ENCODE data around the gene HOXB9. TPM values are rescaled to one million over a fixed set of nuclear protein-coding genes. Genes with fewer than 3 reads are reported as not detected.

Gene HOXB9
- total RNA-seq, 1 donor from 2014 or later, result 0.13 TPM

DNA sequence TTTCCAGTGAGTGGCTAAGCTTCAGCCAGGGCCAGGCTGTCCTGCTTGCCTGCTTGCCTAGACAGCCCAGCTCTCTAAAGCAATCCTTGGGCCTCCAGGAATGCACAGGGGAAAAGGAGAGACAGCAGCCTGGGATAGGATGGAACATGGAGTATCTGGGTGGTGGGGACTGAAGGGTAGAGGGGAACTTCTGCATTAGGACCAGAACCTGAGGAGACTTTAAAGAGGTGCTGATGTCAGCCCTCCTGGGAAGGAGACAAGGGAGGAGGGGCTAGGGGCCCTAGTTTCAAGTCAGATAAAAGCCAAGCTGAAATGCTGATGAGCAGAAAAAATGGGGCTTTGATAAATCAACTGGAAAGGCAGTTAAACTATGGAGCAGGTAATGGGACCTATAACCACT is 17.1 kb downstream of the HOXB9 start:
- H3K27ac Mint-ChIP-seq, result no peak overlapping the region
- peak overlapping the region; percentile 36 for H3K4me3 Mint-ChIP-seq
- no peaks in the 10 kb centered on the region for H3K9me3 Mint-ChIP-seq
- TF ChIP-seq, protein P1, sequence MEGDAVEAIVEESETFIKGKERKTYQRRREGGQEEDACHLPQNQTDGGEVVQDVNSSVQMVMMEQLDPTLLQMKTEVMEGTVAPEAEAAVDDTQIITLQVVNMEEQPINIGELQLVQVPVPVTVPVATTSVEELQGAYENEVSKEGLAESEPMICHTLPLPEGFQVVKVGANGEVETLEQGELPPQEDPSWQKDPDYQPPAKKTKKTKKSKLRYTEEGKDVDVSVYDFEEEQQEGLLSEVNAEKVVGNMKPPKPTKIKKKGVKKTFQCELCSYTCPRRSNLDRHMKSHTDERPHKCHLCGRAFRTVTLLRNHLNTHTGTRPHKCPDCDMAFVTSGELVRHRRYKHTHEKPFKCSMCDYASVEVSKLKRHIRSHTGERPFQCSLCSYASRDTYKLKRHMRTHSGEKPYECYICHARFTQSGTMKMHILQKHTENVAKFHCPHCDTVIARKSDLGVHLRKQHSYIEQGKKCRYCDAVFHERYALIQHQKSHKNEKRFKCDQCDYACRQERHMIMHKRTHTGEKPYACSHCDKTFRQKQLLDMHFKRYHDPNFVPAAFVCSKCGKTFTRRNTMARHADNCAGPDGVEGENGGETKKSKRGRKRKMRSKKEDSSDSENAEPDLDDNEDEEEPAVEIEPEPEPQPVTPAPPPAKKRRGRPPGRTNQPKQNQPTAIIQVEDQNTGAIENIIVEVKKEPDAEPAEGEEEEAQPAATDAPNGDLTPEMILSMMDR (IDR thresholded peaks at IDR 0.05), result no peak
- H3K36me3 Mint-ChIP-seq (ENCODE audit: low read depth), result peaks cover 7% of the 10 kb centered on the region
- ATAC-seq (ENCODE audit: low read depth), result no peak
- ChIA-PET POLR2A (no interaction called here), CTCF (interaction anchor here (1.3 to 2.7 kb wide), 2 partner anchors 10 to 16 kb away, joined by 5 to 16 read pairs; partner anchors contain the start of gene HOXB5)
- H3K27me3 Mint-ChIP-seq, result peaks cover 44% of the 10 kb centered on the region
- intact Hi-C loops (cut with micrococcal nuclease), result no loop called here
- DNase-seq, result no peak
- H3K4me1 Mint-ChIP-seq, result peaks cover 33% of the 10 kb centered on the region

DNA sequence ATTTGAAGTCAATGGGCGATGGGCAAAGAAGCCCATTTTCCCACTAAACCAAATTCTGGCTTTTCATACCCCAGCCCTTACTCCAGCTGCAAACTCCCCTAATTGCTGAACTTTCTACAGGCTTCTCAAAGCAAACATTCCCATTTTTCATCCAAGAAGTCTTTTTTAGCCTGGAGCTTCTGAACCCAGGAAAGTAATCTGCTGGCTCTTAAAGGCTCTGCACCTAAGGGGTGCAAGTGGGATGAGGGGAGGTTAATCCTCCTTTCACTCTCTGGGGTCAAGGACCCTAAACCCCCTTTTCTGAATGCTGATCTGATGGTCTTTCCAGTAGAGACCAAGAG is 17.7 kb downstream of the HOXB9 start:
- POLR2A ChIA-PET, result no interaction called here
- DNase-seq (no peak), ATAC-seq (ENCODE audit: low read depth) (no peak)
- CTCF ChIA-PET, result interaction anchor here (1.3 to 2.7 kb wide), 2 partner anchors 11 to 15 kb away, joined by 5 to 16 read pairs; partner anchors contain the start of gene HOXB5
- Mint-ChIP-seq H3K27me3 (peaks cover 43% of the 10 kb centered on the region), H3K36me3 (ENCODE audit: low read depth) (peaks cover 7% of the 10 kb centered on the region), H3K4me3 (no peak overlapping the region), H3K9me3 (no peaks in the 10 kb centered on the region), H3K4me1 (peaks cover 28% of the 10 kb centered on the region), H3K27ac (no peak overlapping the region)
- TF ChIP-seq, protein P1 (IDR thresholded peaks at IDR 0.05), result no peak
- intact Hi-C loops (cut with micrococcal nuclease), result no loop called here

DNA sequence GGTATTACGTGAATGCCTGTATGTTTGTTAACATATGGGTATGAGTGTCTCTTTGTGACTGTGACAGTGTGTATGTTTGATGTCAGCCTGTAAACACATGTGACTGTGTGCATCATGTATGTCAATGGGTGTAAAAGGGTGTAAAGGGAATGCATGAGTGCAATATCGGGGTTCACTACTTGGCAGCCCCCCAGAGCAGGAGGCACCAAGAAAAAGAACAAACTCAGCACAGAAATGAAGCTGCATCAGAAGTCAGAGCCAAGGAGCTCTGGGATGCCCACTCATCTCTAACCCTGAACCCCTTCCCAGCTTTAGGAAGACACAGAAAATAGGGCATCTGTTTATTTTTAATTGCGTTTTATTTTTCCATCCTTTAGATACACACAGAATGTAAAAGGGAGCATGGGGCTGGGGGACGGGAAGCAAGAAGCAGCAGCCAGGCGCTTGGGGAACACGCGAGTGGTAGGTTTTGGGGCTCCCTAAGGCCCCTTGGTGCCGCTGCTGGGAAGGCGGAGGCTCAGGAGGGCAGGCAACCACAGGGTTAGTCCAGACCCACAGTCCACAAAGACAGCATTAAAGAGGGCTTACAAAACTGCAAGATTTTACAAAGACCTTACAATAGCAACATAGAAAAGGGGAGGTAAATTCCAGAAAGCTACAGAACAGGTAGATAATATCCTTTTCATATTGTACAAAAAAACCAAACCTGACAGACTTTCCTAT is 19.1 kb downstream of the HOXB9 start:
- H3K27me3 Mint-ChIP-seq, result peaks cover 49% of the 10 kb centered on the region
- intact Hi-C loops (cut with micrococcal nuclease), result no loop called here
- DNase-seq (no peak), ATAC-seq (ENCODE audit: low read depth) (no peak)
- TF ChIP-seq, protein P1 (IDR thresholded peaks at IDR 0.05), result no peak
- ChIA-PET POLR2A (interaction anchor here (0.5 kb wide), 1 partner anchor 659 kb away, joined by 3 read pairs; no protein-coding TSS in a partner anchor), CTCF (interaction anchor here (0.6 to 2.0 kb wide), 2 partner anchors 11 to 14 kb away, joined by 3 to 9 read pairs; no protein-coding TSS in a partner anchor)
- peaks cover 7% of the 10 kb centered on the region for H3K36me3 Mint-ChIP-seq (ENCODE audit: low read depth)
- H3K27ac Mint-ChIP-seq, result no peak overlapping the region
- no peak overlapping the region for H3K4me3 Mint-ChIP-seq
- no peaks in the 10 kb centered on the region for H3K9me3 Mint-ChIP-seq
- H3K4me1 Mint-ChIP-seq, result peaks cover 19% of the 10 kb centered on the region

DNA sequence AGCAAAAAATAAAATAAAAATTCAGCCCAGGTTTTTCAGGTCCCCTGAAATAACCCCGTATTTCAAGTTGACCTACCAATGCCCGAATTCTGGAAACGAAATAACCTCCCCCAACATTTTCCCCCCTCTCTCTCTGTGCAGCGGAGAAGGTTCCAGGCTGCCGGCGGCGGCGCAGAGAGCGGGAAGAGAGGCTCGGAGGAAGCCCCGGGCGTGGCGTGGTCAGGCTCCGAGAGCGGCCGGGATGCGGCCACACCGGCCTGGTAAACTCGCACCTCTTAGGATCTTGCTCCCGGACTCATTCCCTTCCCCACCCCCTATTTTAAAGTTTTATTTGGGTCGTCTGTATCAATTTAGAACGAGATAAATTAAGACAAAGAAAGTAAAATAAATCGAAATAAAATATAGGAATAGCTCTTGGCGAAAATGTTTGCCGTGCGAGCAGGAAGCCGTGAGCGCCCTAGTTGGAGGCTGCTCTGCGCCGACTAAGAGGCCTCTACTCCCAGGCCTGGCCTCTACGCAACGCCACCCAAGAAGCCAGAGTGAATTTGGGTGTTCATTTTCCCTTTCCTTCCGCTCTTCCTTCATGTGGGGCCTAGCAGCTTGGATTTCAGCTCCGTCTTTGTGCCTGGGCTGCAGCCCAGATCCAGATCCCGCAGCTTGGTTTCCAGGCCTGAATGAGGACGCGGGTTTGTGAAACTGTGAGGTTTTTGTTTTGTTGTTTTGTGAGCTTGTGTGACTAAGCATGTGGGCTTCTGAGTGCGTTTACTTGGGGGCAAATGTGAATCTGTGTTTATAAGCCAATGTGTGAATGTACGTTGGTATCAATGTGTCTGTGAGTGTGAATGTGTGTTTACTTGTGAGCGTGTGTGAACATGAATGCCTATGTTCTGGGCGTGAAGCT is 19.9 kb downstream of the HOXB9 start:
- ChIA-PET POLR2A (no interaction called here), CTCF (interaction anchor here (0.6 to 2.0 kb wide), 2 partner anchors 8 to 12 kb away, joined by 5 to 9 read pairs; no protein-coding TSS in a partner anchor)
- intact Hi-C loops (cut with micrococcal nuclease), result no loop called here
- no peak for DNase-seq
- Mint-ChIP-seq H3K27me3 (peaks cover 51% of the 10 kb centered on the region), H3K4me3 (no peak overlapping the region), H3K36me3 (ENCODE audit: low read depth) (peaks cover 5% of the 10 kb centered on the region), H3K9me3 (no peaks in the 10 kb centered on the region), H3K4me1 (peaks cover 13% of the 10 kb centered on the region), H3K27ac (no peak overlapping the region)
- no peak for ATAC-seq (ENCODE audit: low read depth)
- TF ChIP-seq, protein P1 (IDR thresholded peaks at IDR 0.05), result no peak
